Hematopoietic multipotent progenitor cell treated with erythropoietin and hydrocortisone succinate and interleukin-3 and kit ligand, for 17 days (in vitro differentiated cells): ENCODE data around the gene RBM20.
"Not testable (repeated sequence)": the region's sequence is repeated elsewhere in the genome, so short reads cannot be mapped to it uniquely, and the experiment has no call there.

Source experiments
- DNase-seq: peaks from one replicate; pipeline ENCODE4 v3.0.0-alpha.2; 2015; ENCODE audit warnings: low spot score

The RBM20 gene

DNA sequence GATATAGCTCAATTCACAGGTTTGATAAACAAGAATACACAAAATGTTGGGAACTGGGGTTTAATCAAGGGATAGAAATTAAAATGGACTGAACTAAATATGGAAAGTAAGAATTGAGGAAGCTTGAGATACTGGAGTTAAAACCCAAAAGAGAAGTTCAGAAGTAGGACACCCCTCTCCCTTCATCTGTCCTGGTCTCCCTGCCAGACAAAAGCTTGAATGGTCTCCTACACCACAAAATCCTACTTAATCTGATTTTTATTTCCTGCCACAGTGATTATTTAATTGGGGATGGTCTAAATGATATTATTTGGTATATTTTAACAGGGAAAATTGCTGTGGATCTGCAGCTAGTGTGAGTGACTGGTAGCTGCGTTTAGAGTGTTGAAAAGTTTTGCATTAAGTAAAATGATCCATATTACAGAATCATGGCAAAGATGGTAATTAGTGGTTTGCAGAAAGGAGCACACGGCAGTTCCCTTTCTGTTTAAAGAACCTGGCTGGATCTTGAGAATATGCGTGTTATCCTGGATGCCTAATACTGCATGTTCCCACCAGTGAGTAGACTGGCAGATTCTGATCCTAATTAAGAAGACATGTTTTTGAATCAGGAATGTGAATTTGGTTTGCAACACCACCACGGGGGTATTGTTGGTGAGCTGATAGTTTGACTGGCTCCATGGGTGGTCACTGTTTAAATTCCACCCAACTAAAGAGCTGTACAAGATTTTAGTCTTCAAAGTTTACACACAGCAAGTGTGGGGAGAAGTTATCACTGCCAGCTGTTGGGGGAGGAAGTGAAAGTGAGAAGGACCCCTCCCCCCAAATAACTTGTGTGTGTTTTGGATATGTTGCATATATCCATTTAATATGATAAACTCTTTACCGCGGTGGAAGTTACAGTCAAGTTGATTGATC lies 5.5 kb downstream of the RBM20 start:
- no peak for DNase-seq

DNA sequence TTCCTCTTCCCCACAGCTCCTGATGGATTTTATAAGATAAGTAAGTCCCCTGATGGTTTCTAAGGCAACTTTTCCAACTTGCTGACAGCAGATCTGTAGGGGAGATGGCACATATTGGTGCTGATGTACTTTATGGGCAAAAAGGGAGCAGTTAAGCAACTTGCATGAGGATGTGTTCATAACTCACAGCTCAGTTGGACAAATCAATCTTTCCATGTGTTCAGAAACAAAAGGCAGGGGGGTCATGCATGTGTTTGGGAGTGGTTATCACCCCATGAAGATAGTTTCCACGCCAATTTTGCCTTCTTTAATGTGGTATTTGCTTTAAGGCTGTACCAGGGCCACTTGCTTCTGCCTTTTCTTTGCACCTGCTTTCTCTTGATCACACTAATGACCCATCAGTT lies 6.1 kb downstream of the RBM20 start:
- no peak for DNase-seq

GRCh38 chr10:110651044-110651958 lies 7.2 kb downstream of the RBM20 start:
- no peak for DNase-seq

GRCh38 chr10:110652475-110653118 lies 8.5 kb downstream of the RBM20 start:
- no peak for DNase-seq

DNA sequence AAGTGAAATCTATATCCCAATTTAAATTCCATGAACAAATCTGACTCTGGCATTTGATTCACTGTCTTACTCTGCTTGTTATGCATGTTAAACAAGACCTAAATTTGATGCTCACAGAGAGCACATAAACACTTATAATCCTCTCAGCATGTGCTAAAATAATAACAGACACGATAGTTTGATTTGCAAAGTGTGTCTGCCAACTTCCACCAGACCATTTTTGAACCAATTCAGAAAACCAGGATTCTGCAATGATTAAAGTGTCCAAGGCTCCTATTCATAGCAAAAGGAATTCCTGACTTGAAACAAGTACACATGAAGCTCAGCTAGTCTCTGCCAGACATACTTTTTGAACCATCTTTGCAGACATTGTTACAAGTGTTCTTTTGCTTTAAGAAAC lies 11.2 kb downstream of the RBM20 start:
- no peak for DNase-seq

- no peak for DNase-seq
Measured at GRCh38 chr10:110656612-110657011, 12.5 kb downstream of the RBM20 start.

GRCh38 chr10:110657973-110658691 lies 14.0 kb downstream of the RBM20 start:
- no peak for DNase-seq

GRCh38 chr10:110659558-110659957 lies 15.4 kb downstream of the RBM20 start:
- no peak for DNase-seq

- not testable (repeated sequence) for DNase-seq
Measured at GRCh38 chr10:110660289-110660688, 16.2 kb downstream of the RBM20 start.

- DNase-seq = no peak
Measured at GRCh38 chr10:110661292-110661691, 17.2 kb downstream of the RBM20 start.

DNA sequence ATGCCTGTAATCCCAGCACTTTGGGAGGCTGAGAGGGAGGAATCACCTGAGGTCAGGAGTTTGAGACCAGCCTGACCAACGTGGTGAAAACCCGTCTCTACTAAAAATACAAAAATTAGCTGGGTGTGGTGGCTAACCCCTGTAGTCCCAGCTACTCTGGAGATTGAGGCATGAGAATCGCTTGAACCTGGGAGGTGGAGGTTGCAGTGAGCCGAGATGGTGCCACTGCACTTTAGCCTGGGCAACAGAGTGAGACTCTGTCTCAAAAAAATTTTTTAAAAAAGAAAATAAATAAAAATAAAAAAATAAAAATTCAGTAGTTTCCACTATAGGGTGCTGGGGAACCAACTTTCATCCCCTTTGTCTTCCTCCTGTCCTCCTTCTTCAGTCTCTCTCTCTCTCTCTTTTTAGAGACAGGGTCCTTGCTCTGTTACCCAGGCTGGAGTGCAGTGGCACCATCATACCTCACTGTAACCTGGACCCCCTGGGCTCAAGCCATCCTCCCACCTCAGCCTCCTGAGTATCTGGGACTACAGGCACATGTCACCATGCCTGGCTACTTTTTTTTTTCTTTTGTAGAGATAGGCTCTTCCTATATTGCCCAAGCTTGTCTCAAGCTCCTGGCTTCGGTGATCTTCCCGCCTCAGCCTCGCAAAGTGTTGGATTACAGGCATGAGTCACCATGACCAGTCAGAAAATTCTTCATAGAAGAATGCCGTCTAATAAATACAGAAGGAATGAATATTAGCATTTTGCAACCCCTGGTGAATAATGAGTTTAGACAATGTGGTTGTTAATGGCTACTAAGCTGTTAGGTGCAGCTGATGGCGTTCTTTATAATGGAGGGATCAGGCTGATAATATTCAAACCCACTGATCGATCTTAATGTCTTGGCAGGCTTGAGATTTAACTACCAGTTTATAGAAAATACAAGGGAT lies 20.6 kb downstream of the RBM20 start:
- DNase-seq = no peak

DNA sequence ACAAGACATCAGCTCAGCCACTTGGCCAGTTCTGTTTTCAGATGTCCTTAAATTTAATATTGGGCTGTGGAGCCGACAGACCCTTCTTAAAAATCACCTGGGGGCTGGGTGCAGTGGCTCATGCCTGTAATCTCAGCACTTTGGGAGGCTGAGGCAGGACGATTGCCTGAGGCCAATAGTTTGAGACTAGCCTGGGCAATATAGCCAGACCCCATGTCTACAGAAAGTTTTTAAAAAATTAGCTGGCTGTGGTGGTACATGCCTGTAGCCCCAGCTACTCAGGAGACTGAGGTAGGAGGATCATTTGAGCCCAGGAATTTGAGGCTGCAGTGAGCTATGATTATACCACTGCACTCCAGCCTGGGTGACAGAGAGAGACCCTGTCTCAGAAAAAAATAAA lies 22.1 kb downstream of the RBM20 start:
- not testable (repeated sequence) for DNase-seq

GRCh38 chr10:110666673-110667072 lies 22.5 kb downstream of the RBM20 start:
- no peak for DNase-seq

DNA sequence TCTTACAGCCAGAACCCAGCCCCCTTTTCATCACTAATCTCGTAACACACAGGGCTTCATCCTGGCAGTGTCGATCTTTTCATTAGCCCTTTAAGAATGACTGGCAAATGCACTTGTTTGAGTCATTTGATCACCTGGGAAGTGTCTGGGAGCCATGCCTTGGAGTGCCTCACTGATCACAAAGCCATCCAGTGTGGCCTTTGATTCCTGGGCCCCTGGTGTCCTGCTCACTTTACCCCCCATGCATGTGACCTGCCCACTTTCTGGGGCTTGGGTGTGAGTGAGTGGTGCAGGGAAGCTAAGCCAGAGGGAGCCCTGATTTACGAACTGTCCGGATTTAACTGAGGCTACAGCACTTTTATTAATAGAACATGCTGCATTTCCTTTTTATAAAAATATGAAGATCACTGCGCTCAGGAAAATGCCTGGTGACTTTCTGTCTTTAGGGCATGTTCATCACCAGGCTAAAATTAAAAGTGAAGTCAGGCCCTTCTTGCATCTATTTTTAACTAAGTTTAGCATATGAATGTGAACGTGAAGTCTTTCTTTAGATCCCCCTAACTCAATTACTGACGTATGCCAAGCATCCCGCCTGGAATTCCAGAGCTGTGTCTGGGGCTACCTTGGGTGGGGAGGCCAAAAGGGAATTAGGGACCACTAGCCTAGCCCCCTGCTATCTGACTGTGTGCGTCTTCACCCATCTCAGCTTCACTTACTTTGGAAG lies 23.6 kb downstream of the RBM20 start:
- DNase-seq = no peak

GRCh38 chr10:110668443-110668842 lies 24.3 kb downstream of the RBM20 start:
- DNase-seq = no peak

DNA sequence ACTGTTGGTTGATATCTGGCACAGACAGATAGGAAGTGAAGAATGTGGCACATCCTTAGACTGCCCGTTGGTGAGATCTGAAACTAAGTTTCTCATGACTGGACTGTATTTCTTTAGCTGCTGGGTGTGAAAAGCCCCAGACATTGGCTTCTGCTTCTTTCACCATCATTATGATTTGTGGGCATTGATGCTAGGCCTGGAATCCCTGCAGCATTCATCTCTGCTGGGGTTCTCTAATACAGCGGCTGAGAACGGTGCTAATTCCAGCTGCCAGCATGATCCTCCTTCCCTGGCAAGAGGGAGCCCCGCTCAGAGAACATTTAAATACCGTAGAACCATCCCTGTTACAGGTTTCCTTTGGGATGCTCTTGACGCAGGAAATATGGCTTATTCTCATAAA lies 26.2 kb downstream of the RBM20 start:
- DNase-seq = no peak

DNA sequence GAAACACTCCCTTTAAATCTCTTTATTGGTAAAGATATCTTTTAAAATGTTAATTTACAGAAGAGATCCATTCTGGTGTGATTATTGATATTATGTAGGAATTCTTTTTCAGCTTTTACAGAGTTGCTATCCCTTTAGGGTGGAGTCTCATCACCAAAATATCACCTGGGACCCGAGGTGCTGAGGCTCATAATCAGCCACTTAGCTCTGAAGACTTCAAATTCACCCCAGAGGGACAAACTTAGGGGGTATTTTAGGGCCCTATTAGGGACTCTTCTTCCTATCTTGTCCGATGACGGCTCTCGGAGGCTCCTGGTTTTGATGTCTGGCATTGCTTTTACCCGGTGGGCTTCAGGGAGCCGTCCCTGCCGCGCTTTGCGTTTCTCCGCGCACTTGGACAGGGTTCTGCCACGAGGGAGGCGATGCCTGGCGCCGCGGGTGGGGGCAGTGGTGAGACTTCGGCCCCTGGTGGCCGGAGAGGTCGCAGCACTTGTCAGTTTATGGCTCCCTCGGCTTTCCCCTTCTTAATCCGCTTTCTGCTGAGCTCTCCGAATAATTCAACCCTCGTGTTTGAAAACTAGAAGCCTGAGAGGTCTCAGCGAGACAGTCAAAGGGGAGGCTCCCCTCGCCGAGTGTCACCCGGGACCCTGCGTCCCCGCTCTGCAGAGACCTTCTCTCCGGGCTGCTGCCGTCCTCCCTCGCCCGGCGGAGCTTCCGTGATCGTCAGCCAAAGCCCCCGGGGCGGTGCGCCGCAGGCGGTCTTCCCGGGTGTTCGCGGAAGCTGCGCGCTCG lies 27.8 kb downstream of the RBM20 start:
- DNase-seq = peak; percentile 40

DNA sequence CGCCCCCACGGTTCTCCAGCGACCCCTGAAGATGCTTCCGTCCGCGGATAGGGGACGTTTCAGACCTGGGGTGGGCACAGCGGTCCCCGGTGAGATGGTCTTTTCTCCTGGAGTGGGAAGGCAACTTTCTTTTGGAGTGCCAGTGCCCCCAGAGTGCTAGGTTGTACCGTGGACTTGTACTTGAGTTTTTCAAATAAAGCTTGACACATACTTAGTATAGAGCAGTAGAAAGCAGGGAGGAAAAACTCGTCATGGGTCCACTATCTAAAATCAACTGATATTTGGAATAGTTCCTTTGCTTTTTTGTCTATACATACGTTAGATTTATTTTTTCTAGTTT lies 28.4 kb downstream of the RBM20 start:
- no peak for DNase-seq

DNA sequence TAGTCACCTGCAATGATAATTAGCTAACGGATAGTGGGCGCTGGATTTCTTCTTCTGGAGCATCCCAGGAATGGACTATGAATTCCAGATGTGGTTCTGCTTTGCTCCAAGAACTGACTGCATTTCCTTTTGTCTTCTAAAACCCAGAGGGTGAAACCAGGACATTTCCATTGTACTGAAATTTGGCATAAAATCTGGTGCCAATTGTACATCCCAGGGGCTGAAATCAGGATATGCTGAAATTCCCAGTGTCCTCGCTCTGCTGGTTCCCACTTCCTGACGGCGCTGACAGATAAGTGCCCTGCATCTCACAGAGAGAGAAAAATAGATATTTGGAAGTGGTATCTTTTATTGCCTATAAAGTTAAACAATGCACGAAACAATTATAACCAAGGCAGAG lies 31.9 kb downstream of the RBM20 start:
- no peak for DNase-seq
